H54 (cell line): ENCODE results near the gene LHX2.
"Not testable (repeated sequence)": the region's sequence is repeated elsewhere in the genome, so short reads cannot be mapped to it uniquely, and the experiment has no call there.

Experiments
- DNase-seq: peaks from one replicate; pipeline ENCODE4 v3.0.0; 2011; ENCODE audit warnings: low spot score, mixed read lengths; ENCODE audit not compliant: insufficient read length
- FAIRE-seq: peaks from 3 replicates; lab custom pipeline; 2011; peaks lifted over from hg19 to GRCh38; lab: Jason Lieb, UNC
- POLR2A ChIP-seq: IDR thresholded peaks from 2 replicates; pipeline ENCODE4 v1.6.1; 2011; ENCODE audit warnings: low read depth, mild to moderate bottlenecking, low read length

Gene LHX2, protein sequence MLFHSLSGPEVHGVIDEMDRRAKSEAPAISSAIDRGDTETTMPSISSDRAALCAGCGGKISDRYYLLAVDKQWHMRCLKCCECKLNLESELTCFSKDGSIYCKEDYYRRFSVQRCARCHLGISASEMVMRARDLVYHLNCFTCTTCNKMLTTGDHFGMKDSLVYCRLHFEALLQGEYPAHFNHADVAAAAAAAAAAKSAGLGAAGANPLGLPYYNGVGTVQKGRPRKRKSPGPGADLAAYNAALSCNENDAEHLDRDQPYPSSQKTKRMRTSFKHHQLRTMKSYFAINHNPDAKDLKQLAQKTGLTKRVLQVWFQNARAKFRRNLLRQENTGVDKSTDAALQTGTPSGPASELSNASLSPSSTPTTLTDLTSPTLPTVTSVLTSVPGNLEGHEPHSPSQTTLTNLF

DNA sequence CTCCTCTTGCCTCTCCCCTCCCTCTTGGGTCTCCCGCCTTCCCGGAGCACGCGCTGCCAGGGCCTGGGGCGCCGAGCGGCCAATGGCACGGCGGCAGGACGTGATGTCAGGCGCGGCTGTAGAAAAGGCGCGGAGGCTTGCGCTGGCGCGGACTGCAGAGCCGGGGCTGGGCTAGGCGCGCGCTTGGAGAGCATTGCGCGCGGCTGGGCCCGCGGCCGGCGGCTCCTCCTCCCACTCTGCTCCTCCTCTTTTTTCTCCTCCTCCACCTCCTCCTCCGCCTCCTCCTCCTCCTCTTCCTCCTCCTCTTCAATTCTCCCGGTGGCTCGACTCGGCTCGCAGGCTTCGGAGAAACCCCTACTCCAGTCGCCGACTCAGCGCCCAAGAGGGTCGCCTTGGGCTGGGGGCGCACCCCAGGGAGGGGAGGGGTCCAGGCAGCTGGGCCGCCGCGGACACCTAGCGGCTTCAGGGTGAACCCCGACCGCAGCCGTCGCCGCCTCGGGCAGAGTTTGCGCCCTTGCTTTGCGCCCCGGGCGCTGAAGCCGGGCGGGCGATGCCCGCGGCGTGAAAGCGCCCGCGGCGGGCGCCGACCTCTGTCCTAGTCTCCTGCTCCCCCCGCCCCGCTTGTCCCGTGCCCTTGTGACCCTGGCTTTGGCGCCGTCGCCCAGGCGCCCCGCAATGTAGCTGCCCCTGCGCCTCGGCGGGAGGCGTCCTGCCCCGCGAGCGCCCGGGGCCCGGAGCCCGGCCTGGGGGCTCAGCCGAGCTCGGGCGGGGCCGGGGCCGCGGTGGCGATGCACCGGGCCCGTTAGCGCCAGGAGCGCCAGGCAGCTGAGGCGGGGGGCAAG is at the start of gene LHX2:
Gene LHX2, plus strand, starts transcription at position 309 of the 842 bp plus-strand sequence. CDS start 581 bp downstream, outside the sequence.
- peak; percentile 62 for FAIRE-seq
- peak; percentile 100 for DNase-seq
- peak; percentile 48 for TF ChIP-seq POLR2A

DNA sequence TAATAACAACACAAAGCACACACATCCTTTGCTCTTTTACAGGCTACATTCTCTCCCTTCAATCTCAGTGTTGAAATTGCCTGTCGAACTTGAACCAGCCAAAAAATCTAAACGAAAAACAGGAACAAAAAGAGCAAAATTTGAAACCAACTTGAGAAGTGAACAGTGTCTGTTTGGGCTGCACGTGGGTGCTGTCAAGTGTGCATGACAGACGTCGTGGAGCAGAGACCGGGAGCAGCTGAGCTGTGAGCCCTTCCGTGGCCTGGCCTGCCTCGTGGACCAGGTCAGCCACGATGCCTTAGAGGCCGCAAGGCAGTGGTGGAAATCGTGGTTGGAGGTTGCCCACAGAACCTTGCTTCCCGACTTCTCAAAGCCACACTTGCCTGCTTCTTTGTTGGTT is 46.8 kb upstream of the LHX2 start:
- FAIRE-seq (no peak), DNase-seq (no peak)
- no peak for TF ChIP-seq POLR2A

DNA sequence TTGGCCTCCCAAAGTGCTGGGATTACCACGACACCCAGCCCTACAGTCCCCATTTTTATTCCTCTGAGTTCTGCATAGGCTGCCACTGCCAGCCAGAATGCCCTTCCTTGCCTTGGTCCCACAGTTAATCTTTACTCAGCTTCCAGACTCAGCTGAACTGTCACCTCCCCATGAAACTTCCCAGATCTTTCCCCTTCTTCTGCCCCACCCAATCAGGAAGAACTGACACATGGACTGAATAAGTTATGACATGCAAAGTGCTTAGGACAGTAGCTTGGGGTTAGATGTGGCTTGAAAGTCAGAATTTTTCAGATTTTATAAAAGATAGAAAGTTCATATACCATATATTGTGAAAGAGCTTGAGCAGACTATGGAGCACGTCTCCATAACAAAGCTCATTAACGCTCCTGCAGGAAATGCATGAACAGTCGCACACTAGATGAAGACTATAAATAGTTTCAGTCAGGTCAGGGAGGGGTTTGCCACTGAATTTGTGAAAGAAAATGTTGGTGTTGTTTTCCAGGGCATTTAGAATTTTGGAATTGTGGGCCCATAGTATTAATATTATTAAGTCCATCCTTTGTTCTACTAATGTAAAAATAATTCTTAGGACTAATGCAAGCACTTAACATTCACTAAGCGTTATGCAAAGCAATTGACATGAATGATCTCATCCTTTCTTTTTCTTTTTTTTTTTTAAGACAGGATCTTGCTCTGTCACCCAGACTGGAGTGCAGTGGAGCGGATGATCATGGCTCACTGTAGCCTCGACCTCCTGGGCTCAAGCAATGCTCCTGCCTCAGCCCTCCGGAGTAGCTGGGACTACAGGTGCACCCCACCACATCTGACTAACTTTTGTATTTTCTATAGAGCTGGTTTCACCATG is 45.5 kb upstream of the LHX2 start:
- no peak for TF ChIP-seq POLR2A
- DNase-seq, result no peak
- FAIRE-seq, result no peak

DNA sequence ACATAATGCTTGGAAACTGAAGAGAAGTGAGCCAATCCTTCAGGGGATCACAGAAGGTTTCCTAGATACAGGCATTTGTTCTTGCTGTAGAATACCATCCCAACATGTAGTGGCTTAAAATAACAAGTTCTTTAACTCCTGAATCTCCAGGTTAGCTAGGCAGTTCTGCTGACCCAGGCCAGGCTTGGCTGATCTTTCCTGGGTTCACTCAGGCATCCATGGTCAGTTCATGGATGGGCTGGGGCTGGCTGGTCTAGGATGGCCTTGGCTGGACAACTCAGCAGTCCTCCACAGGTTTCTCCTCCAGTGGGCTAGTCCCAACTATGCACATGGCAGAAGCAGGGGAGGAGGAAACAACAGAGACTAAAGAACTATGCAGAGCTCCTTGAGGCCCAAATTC is 44.2 kb upstream of the LHX2 start:
- no peak for DNase-seq
- TF ChIP-seq POLR2A, result no peak
- no peak for FAIRE-seq

DNA sequence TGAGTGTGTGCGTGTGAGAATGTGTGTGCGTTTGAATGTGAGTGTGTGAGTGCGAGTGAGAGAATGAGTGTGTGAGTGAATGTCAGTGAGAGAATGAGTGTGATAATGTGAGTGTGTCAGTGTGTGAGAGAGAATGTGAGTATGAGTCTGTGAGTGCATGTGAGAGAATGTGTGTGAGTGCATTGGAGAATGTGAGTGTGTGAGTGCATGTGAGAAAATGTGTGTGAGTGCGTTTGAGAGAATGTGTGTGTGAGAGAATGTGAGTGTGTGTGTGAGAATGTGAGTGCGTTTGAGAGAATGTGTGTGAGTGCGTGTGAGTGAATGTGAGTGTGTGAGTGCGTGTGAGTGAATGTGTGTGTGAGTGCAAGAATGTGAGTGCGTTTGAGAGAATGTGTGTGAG is 39.0 kb upstream of the LHX2 start:
- DNase-seq (no peak), FAIRE-seq (no peak)
- no peak for TF ChIP-seq POLR2A

DNA sequence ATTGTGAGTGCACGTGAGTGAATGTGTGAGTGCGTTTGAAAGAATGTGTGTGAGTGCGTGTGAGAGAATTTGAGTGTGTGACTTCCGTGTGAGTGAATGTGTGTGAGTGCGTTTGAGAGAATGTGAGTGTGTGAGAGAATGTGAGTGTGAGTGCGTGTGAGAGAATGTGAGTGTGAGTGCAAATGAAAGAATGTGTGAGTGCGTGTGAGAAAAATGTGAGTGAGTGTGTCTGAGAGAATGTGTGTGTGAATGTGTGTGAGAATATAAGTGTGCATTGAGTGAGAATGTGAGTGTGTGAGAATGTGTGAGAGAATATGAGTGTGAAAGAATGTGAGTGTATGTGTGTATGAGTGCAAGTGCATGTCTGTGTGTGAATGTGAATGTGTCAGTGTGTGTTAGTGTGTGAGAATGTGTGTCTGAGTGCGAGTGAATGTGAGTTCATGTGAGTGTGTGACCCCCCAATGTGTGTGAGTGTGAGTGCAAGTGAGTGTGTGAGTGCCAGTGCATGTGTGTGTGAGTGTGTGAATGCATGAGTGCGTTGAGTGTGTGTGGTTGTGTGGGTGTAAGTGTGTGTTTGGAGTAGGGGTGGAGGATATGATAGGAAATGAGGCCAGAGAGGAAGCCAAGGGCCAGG is 37.9 kb upstream of the LHX2 start:
- no peak for DNase-seq
- TF ChIP-seq POLR2A, result no peak
- FAIRE-seq, result no peak

DNA sequence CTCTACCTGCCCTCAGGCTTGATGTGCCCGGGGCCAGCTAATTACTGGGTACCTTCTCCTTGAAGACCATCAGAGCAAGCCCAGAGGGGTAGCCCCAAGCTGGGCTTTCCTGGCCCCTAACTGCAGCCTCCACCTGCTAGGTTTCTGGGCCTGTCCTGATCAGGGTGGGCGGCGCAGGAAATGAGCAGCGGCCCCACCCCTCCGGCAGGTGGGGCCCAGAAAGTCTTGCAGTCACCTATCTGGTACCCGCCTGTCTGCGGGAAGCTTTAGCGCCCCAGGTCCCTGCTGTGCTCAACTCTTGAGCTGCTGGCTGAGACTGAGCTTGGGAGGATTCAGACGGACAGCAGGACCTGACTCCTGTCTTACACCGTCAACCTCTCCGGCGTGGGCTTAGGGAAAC is 37.1 kb upstream of the LHX2 start:
- TF ChIP-seq POLR2A, result no peak
- no peak for FAIRE-seq
- no peak for DNase-seq

DNA sequence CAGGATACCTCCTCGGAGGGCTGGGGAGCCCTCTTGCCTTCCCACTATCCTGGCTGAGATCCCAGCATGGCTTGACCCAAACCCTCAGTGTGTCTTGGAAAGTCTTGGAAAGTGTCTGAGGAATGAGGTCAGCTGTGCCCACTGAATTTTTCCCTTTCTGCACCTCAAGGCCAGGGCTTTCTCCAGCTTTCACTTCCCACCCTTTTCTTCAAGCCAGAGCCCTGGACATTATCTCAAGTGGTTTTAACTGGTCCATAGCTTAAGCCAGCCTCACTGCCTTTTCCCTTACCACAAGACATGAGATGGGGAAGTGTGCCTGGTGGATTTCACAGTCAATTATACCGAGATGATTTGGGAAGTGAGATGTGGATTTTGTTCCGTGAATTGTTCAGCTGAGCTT is 35.7 kb upstream of the LHX2 start:
- no peak for DNase-seq
- no peak for FAIRE-seq
- TF ChIP-seq POLR2A, result no peak

DNA sequence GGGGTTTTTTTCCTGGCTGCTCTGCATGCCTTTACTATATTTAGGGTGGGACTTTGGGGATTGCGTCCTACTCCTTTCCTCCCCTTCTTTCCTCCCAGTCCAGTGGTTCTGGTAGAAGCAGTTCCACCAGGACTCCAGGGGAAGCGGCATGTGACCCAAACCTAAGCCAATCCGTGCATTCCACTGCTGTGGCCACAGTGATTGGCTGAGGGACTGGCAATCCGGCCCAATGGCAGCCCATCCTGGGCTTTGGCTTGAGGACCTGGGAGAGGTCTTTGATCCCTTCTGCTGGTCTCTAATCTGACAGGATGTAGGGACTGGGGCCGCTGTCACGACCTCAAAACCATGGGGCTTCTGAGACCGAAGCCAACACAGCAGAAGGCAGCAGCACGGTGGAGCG is 35.0 kb upstream of the LHX2 start:
- not testable (repeated sequence) for FAIRE-seq, DNase-seq

DNA sequence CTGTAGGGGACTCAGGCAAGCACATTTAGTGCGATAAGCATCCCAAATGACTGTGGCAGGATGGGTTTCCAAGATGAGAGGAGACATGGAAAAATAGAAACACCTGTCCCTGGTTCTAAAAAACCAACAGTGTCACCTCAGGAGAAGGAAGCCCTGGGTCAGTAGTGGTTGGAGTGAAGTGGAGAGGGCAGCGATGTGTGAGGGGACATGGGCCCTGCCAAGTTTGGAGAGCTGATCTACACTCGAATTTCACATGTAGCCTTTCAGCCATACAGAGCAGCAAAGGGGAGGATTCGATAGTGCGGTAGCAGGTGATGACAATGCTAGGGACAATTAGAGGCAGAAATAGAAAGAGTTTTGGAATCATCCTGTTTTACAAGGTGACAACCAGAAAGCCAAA is 32.6 kb upstream of the LHX2 start:
- no peak for TF ChIP-seq POLR2A
- DNase-seq (no peak), FAIRE-seq (no peak)

DNA sequence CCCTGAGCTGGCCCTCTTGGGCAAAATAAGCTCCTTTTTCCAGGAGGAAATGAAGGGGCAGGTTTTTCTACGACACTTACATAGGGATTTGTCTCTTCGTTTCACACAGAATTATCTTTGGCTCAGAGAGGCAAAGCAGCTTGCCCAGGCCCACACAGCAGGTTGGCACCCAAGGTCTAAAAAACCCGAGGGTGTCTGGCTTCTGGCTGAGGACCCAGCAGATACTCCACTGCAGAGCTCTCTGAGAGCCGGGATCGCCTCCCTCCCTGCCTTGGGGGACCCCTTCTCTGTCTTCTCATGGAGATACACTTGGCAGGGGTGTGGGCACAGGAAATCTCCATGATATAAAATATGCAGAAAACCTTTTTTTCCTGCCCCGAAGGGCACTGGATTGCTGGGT is 29.0 kb upstream of the LHX2 start:
- TF ChIP-seq POLR2A, result no peak
- FAIRE-seq (no peak), DNase-seq (no peak)

DNA sequence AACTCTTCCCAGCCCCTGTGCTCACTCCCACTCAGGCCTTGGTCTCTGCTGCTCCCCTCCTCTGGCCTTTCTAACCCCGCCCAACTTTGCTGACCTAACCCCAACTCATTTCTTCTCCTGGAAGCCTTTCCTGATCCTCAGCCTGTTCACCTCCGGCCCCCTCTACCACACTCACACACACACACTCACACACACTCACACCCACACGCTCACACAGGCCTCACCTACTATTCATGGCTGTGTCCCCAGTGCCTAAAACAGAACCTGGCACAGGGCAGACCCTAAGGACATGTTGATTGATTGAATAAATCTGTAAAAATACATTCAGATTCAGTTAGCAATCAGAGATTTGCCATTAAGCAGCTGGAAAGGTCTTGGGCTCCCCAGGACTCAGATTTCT is 28.5 kb upstream of the LHX2 start:
- DNase-seq, result no peak
- FAIRE-seq, result no peak
- no peak for TF ChIP-seq POLR2A

DNA sequence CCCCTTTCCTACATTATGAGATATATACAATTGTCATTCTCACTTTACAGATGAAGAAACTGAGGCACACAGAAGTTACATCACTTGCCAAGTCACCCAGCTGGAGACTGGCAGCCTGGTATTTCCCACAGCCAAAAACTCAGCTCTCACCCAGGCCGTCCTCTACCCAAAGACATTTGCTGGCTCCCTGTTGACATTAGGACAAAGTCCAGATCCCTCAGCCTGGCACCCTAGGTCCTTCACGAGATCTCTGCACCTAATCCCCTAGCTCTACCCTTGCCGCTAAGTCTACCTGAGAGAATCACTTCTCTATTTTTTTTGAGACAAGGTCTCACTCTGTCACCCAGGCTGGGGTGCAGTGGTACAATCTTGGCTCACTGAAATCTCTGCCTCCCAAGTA is 26.8 kb upstream of the LHX2 start:
- FAIRE-seq (no peak), DNase-seq (no peak)
- no peak for TF ChIP-seq POLR2A
